Measurements from ENCODE around the gene CEP78.

CEP78 gene

GRCh38 chr9:78288214-78288892 lies 52.5 kb downstream of the CEP78 start:
- no peak for DNase-seq

- DNase-seq: no peak
Measured at GRCh38 chr9:78289474-78289873, 53.6 kb downstream of the CEP78 start.

GRCh38 chr9:78291240-78291925 lies 55.5 kb downstream of the CEP78 start:
- DNase-seq: no peak

- DNase-seq: no peak
Measured at GRCh38 chr9:78292026-78292425, 56.2 kb downstream of the CEP78 start.

- DNase-seq: no peak
Measured at GRCh38 chr9:78292716-78293497, 57.0 kb downstream of the CEP78 start.

GRCh38 chr9:78294290-78295176 lies 58.7 kb downstream of the CEP78 start:
- no peak for DNase-seq

- no peak for DNase-seq
Measured at GRCh38 chr9:78295177-78295575, 59.3 kb downstream of the CEP78 start.

GRCh38 chr9:78295731-78296130 lies 59.9 kb downstream of the CEP78 start:
- no peak for DNase-seq

- peak in 1 of 2 donors; percentile 8 for DNase-seq
Measured at GRCh38 chr9:78296201-78296892, 60.5 kb downstream of the CEP78 start.

GRCh38 chr9:78296893-78297671 lies 61.2 kb downstream of the CEP78 start, which contains the start of gene PSAT1:
TSS of gene PSAT1 (plus strand) at chr9:78297125. CDS start at chr9:78297211, 86 bp downstream.
- DNase-seq: peak; percentile 85

GRCh38 chr9:78297672-78297961 lies 61.7 kb downstream of the CEP78 start:
- no peak for DNase-seq

- DNase-seq: no peak
Measured at GRCh38 chr9:78298046-78298765, 62.3 kb downstream of the CEP78 start.

GRCh38 chr9:78300209-78300608 lies 64.3 kb downstream of the CEP78 start:
- no peak for DNase-seq

- DNase-seq: no peak
Measured at GRCh38 chr9:78301466-78301865, 65.6 kb downstream of the CEP78 start.

- DNase-seq: no peak
Measured at GRCh38 chr9:78303377-78304062, 67.6 kb downstream of the CEP78 start.

GRCh38 chr9:78304357-78304756 lies 68.5 kb downstream of the CEP78 start:
- DNase-seq: no peak

GRCh38 chr9:78306222-78307076 lies 70.6 kb downstream of the CEP78 start:
- DNase-seq: no peak

GRCh38 chr9:78307360-78307759 lies 71.5 kb downstream of the CEP78 start:
- DNase-seq: no peak

GRCh38 chr9:78309066-78309465 lies 73.2 kb downstream of the CEP78 start:
- DNase-seq: no peak
